GM10847 (cell line): ENCODE results near the gene KCNIP3.

ENCODE experiments used
- POLR2A ChIP-seq: IDR thresholded peaks from 2 replicates; pipeline ENCODE4 v1.6.1; 2011; ENCODE audit not compliant: insufficient read length; ENCODE audit errors: extremely low read depth

The KCNIP3 gene

DNA sequence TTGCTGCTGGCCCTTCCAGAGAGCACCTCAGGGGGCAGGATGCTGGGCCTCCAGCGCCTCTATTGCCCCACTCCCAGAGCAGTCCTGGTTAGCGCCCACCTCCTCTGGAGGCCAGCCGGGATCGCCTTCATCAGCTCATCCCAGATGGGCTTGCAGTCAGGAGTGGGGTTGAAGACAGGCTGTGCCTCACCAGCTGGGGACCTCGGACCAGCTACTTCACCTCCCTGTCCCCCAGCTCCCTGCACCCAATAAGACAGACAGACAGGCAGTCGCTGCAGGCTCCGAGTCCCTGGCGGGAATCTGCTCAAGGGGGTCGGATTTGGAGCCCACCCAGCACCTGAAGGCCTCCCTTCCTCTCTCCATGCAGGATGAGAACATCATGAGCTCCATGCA lies 86.5 kb downstream of the KCNIP3 start:
- TF ChIP-seq POLR2A = no peak

DNA sequence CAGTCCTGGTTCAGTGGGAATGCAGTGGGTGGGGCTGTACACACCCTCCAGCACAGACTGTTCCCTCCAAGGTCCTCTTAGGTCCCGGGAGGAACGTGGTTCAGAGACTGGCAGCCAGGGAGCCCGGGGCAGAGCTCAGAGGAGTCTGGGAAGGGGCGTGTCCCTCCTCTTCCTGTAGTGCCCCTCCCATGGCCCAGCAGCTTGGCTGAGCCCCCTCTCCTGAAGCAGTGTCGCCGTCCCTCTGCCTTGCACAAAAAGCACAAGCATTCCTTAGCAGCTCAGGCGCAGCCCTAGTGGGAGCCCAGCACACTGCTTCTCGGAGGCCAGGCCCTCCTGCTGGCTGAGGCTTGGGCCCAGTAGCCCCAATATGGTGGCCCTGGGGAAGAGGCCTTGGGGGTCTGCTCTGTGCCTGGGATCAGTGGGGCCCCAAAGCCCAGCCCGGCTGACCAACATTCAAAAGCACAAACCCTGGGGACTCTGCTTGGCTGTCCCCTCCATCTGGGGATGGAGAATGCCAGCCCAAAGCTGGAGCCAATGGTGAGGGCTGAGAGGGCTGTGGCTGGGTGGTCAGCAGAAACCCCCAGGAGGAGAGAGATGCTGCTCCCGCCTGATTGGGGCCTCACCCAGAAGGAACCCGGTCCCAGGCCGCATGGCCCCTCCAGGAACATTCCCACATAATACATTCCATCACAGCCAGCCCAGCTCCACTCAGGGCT lies 87.9 kb downstream of the KCNIP3 start:
- TF ChIP-seq POLR2A = no peak

DNA sequence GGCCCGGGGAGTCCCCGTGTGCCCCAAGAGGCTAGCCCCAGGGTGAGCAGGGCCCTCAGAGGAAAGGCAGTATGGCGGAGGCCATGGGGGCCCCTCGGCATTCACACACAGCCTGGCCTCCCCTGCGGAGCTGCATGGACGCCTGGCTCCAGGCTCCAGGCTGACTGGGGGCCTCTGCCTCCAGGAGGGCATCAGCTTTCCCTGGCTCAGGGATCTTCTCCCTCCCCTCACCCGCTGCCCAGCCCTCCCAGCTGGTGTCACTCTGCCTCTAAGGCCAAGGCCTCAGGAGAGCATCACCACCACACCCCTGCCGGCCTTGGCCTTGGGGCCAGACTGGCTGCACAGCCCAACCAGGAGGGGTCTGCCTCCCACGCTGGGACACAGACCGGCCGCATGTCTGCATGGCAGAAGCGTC lies 88.4 kb downstream of the KCNIP3 start:
- TF ChIP-seq POLR2A = no peak

DNA sequence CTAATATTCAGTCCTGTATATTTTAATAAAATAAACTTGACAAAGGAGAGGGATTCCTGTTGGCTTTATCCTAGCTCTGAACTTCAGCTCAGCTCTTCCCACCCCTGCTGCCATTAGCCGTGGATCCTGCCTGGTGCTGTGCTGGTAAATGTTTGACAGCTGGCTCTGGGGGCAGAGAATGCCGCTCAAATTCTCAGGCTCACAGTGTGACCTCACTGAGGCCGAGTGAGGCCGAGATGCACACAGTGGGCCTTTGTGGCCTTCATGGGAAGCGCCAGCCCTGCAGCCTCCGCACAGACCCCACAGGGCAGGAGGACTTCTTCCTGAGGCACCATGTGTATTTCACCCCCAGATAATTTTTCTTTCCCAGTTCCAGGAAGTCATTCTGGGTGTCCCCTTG lies 88.9 kb downstream of the KCNIP3 start:
- no peak for TF ChIP-seq POLR2A

DNA sequence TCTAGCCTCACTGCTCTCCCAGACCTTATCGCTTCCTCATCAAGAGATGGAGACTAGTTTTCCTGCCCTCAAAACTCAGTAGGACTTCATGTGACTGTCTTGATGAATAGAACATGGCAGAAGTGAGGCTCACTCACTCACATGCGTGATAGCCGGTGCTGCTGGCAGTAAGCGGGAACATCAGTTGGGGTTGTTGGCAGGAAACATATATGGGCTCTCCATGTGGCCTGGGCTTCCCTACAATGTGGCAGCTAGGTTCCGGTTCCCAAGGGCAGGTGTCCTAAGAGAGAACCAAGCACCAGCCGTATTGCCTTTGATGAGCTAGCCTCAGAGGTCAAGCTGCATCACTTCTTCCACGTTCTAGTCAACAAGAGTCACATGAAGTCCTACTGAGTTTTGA lies 90.2 kb downstream of the KCNIP3 start:
- no peak for TF ChIP-seq POLR2A

DNA sequence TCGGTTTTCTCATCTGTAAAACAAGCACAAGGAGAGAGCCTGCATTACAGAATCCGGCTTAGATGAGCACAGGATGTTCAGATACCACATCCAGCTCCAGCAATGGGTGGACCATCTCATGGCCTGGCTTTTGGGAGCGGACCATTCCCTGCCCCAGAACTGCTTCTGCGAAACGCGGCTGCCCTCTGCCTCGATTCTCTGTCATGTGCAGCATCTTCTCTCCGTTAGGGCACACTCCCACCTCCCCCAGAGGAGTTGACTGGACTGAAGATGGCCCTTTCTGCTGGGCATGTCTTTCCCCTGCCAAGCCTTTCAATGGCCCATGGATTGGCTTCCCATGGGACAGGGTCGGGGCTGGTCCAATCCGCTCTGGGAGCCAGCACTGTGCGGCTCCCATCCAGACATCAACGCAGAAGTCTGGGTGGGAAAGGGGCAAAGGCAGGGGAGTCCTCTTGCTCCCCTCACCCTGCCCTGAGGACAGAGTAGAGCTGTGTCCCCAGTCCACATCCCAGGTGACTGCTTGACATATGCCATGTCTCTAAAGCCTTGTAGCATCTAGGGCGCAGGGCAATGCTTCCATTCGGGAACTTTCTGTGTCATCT lies 91.0 kb downstream of the KCNIP3 start:
- TF ChIP-seq POLR2A = no peak

DNA sequence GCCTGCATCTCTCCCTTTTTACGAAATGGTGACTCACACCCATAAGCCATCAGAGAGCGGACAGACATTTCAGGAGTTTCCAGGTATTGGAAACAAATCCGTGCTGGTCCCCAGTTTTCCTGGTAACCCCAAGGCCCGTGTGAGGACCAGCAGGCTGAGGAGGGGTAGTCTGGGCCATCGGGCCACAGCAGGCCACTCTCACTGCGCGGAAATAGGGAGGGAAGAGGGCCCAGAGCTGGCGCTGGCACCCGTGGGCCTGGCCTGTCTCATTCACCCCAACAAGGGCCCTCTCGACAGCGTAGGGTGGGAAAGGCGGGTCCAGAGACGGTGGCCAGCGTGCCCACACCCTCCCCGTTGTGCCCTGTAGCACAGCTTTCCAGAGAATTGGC lies 91.7 kb downstream of the KCNIP3 start:
- TF ChIP-seq POLR2A = no peak

DNA sequence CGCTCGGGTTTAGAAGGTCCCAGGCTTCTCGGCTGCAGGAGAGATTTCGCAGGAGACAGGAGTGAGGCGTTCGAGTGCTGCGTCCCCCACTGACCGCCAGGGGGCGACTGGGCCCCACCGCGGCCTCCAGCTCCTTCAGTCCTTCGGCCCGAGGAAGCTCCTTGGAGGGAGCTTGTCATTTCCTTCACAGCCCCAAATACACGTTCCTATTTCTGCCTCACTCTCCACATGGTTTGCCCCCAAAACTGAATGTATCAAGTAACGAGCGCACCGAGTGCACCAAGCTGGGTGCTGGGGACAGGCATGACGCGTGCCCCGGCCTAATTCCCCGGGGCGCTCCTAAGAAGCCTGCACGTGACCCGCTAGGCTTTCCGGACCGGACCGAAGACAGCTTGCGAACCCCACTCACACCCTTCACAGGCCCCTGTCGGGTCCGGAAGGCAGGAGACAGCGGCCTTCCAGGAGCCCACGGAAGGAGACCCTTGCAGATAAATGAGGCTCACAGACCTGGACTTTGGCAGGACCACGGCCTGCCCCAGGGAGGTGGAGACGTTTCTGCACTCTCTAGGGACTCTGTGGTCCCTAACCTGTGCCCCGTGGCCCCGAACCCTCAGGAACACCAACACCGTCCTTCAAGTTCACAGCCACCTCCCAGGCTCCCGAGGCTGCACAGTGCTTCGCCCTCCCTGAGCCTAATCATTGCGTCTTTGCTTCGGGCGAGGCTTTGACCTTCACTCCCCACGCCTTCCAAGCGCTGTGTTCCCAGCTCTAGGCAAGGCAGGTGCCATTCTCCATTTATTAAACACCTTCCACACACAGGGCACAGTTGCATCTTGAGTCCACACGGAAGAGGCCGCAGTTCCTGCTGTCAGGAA lies 92.3 kb downstream of the KCNIP3 start:
- no peak for TF ChIP-seq POLR2A

DNA sequence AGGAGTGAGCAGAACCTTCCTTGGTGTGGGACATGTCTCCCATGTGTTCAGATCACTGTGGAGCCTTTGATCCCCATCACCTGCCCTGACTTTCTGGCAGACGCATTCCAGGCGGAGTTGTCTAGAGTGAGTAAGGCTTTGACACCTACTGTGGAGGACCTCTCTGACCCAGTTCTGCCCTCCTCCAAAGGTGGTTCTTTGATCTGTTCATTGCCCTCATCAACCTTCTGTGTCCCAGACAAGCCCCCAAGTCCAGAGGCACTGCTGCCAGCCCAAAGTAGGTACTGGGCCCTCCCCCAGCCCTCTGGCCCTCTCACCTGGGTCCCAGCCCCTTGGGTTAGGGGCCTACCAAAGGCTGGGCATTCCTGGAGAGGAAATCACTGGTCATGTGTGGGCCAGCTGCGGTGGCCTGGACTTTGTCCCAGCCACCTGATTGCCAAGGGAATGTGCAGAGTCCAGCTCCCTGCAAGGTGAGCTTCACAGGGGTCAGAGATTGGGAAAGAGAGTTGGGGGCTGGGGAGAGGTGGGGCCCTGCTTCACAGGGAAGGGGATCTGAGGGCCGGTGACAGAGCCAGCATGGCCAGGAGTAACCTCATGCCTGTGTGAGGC lies 93.2 kb downstream of the KCNIP3 start:
- TF ChIP-seq POLR2A = no peak

DNA sequence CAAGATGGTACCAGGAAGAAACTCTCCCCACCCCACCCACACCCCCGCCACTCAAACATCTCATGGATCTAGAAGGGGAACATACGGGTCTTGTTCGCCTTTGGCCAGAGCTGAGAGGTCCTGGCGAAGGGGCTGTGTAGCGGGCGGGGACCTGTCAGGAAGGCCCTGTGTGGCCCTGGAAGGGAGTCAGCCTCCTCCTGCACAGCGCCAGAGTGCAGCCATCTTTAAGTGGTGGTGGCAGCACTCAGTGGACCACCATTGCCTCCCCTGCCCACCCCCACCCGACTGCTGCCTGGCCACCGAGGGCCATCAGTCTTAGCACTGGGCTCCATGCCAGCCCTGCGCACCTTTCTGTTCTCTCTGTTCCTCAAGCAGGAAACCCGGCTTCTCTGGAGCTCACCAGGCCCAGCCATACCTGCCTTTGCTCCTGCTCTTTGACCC lies 93.8 kb downstream of the KCNIP3 start:
- no peak for TF ChIP-seq POLR2A

DNA sequence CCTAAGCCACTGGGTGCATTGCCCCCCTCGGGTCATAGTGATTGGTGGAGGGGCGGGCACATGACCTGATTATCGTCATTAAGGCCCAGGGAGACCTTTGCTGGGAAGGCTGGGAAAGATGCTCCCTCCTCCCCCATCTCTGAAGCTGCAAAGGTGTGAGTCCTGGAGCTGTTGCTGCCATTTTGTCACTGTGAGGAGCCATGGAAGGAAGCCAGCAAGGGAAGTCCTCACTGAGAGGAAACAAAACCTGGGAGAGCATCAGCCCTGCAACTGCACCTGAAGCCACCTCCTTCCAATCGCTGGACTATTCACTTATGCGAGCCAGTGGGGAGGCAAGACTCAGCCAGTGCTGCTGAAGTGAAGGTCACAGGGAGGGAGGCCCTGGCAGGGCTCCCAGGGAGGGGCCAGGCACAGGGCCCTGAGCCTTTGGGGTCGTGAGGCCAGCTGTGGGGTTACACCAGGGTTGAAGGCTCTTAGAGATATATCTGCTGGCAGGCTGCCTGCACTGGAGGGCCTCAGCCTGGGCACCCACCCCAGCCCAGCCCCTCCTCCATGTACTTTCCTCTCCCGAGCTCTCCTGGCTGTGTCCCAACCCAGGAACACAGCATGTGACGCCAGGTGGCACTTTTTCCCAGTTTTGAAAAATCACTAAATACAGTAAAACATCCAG lies 94.6 kb downstream of the KCNIP3 start:
- no peak for TF ChIP-seq POLR2A

DNA sequence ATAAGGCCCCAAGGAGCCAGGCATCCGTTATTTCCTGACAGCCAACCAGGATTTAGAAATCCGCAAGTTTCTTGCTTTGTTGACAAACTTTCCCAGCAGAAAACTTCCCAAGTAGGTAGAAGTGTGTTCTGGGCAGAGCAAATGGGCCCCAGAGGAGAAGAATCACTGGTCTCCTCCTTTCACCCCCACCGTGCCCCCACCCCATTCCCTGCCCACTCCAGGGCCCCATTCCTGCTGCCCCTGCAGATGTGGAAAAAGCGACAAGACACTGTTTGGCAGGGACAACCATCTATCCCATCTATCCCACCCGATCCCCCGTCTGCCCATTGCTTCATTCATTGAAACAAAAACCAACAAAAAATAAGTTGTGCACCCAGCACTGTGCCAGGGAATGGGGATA lies 95.2 kb downstream of the KCNIP3 start:
- no peak for TF ChIP-seq POLR2A

DNA sequence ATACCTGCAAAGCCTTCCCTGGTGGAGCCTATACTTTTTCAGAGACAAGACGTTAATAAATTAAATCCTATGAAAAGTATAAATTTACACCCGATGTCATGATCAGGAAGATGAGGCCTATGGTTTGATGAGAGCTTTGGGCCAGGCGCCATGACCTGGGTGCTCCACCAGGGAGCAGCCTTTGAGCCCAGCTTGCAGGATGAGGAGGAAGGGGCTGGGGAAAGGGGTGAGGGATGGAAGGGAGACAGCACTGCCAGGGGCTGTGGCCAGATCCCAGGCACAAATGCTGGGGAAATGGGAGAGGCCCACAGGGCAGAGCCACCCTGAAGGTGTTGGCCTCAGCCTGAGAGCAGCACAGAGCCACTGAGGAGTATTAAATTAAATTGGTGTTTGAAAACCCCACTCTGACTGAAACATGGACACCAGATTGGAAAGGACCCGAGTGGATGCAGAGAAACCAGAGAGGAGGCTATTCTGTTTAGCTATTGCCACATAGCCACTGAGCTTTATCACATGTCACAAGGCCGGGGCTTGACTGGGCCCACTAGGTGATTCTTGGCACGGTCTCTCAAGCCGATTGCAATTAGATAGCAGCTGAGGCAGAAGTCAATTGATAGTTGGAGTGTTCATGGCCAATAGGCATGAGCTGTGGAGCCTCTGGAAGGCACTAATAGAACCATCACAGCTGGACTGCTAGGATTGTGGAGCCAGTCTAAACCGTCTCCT lies 95.7 kb downstream of the KCNIP3 start:
- no peak for TF ChIP-seq POLR2A

DNA sequence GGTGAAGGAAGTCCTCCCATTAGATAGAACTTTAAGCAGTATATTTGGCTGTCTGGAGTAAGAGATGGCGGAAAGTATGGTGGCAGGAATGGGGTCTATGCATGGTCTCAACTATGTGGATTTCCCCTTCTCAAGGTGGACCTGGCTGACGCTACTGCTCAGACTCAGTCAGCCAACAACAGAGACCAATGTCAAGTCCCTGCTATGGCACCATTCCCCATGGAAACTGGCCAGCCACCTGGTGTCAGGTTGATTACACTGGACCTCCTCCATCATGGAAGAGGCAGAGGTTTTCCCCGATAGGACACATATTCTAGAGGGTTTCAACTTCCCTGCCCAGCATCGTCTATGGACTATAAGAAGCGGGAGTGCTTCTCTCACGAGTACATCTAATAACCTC lies 96.8 kb downstream of the KCNIP3 start:
- no peak for TF ChIP-seq POLR2A
